ENCODE data around the gene ARID1B.

ARID1B gene

GRCh38 chr6:157239148-157239547 is 462.0 kb downstream of the ARID1B start:
- no peak for DNase-seq

GRCh38 chr6:157239671-157240058 is 462.5 kb downstream of the ARID1B start:
- DNase-seq = no peak

- no peak for DNase-seq
These were observed 463.1 kb downstream of the ARID1B start for GRCh38 chr6:157240059-157240959.

GRCh38 chr6:157240960-157241311 is 463.8 kb downstream of the ARID1B start:
- no peak for DNase-seq

- no peak for DNase-seq
These were observed 465.6 kb downstream of the ARID1B start for GRCh38 chr6:157242791-157243190.

- DNase-seq = no peak
These were observed 467.0 kb downstream of the ARID1B start for GRCh38 chr6:157244175-157244574.

GRCh38 chr6:157244780-157245179 is 467.6 kb downstream of the ARID1B start:
- no peak for DNase-seq

- no peak for DNase-seq
These were observed 468.3 kb downstream of the ARID1B start for GRCh38 chr6:157245436-157245835.

- no peak for DNase-seq
These were observed 469.0 kb downstream of the ARID1B start for GRCh38 chr6:157246048-157246630.

- DNase-seq = no peak
These were observed 469.8 kb downstream of the ARID1B start for GRCh38 chr6:157246771-157247484.

- no peak for DNase-seq
These were observed 471.1 kb downstream of the ARID1B start for GRCh38 chr6:157248264-157248663.

- no peak for DNase-seq
These were observed 472.6 kb downstream of the ARID1B start for GRCh38 chr6:157249826-157250225.

GRCh38 chr6:157251586-157252247 is 474.5 kb downstream of the ARID1B start:
- DNase-seq = no peak

- DNase-seq = no peak
These were observed 475.8 kb downstream of the ARID1B start for GRCh38 chr6:157253017-157253416.

- DNase-seq = no peak
These were observed 476.5 kb downstream of the ARID1B start for GRCh38 chr6:157253699-157254098.

- no peak for DNase-seq
These were observed 477.4 kb downstream of the ARID1B start for GRCh38 chr6:157254538-157254937.

GRCh38 chr6:157255079-157255478 is 477.9 kb downstream of the ARID1B start:
- DNase-seq = no peak

GRCh38 chr6:157258878-157259277 is 481.7 kb downstream of the ARID1B start:
- DNase-seq = peak; percentile 57

GRCh38 chr6:157259443-157259842 is 482.3 kb downstream of the ARID1B start:
- no peak for DNase-seq

Data from CD4-positive, alpha-beta T cell treated with Interleukin-10 for 1 hour (primary cell).